ENCODE data around the gene FCRL5. TPM values are rescaled to one million over a fixed set of nuclear protein-coding genes. Genes with fewer than 3 reads are reported as not detected.

Gene FCRL5
- total RNA-seq, 1 donor from 2014 or later = not detected

GRCh38 chr1:157532569-157532968 is 19.7 kb downstream of the FCRL5 start:
- no peak overlapping the region for H3K4me3 ChIP-seq
- H3K4me3 Mint-ChIP-seq = no peak overlapping the region
- H3F3A ChIP-seq (ENCODE audit: low read depth) = no peaks in the 10 kb centered on the region
- DNase-seq (ENCODE audit: low spot score) = no peak
- H3K4me2 ChIP-seq = no peak overlapping the region
- no peak overlapping the region for H3K27ac ChIP-seq
- H3K79me2 ChIP-seq (ENCODE audit: low read depth) = no peaks in the 10 kb centered on the region
- H3K36me3 Mint-ChIP-seq = no peaks in the 10 kb centered on the region
- TF ChIP-seq EZH2phosphoT487 (IDR thresholded peaks at IDR 0.05) (no peak), EZH2 (IDR thresholded peaks at IDR 0.05) (no peak), CTCF (IDR thresholded peaks at IDR 0.05) (no peak)
- no peaks in the 10 kb centered on the region for H3K27me3 Mint-ChIP-seq (ENCODE audit: insufficient read depth, low read depth)
- no peak overlapping the region for H3K9ac ChIP-seq
- H3K4me1 ChIP-seq = no peaks in the 10 kb centered on the region
- no peak overlapping the region for H3K27ac Mint-ChIP-seq
- H2AFZ ChIP-seq (replicated peaks) = no peak overlapping the region
- H3K36me3 ChIP-seq = no peaks in the 10 kb centered on the region
- H3K4me1 Mint-ChIP-seq = no peaks in the 10 kb centered on the region
- H3K9me3 ChIP-seq (ENCODE audit: low read depth) = no peaks in the 10 kb centered on the region
- H3K27me3 ChIP-seq = no peaks in the 10 kb centered on the region
- H3K9me3 Mint-ChIP-seq = no peaks in the 10 kb centered on the region
- no peaks in the 10 kb centered on the region for H4K20me1 ChIP-seq (ENCODE audit: low read depth)

GRCh38 chr1:157523774-157524493 is 28.4 kb downstream of the FCRL5 start:
- Histone ChIP-seq H3K27me3 (no peaks in the 10 kb centered on the region), H3K4me2 (no peak overlapping the region), H3K4me3 (no peak overlapping the region), H3K36me3 (no peaks in the 10 kb centered on the region), H3K79me2 (ENCODE audit: low read depth) (no peaks in the 10 kb centered on the region), H2AFZ (replicated peaks) (no peak overlapping the region), H3F3A (ENCODE audit: low read depth) (no peaks in the 10 kb centered on the region), H3K27ac (no peak overlapping the region), H3K4me1 (no peaks in the 10 kb centered on the region), H3K9me3 (ENCODE audit: low read depth) (no peaks in the 10 kb centered on the region), H3K9ac (no peak overlapping the region), H4K20me1 (ENCODE audit: low read depth) (no peaks in the 10 kb centered on the region)
- TF ChIP-seq EZH2phosphoT487 (IDR thresholded peaks at IDR 0.05) (no peak), CTCF (IDR thresholded peaks at IDR 0.05) (no peak), EZH2 (IDR thresholded peaks at IDR 0.05) (no peak)
- H3K27me3 Mint-ChIP-seq (ENCODE audit: insufficient read depth, low read depth) = peaks cover 2% of the 10 kb centered on the region
- H3K36me3 Mint-ChIP-seq = no peaks in the 10 kb centered on the region
- no peaks in the 10 kb centered on the region for H3K4me1 Mint-ChIP-seq
- DNase-seq (ENCODE audit: low spot score) = no peak
- no peaks in the 10 kb centered on the region for H3K9me3 Mint-ChIP-seq
- no peak overlapping the region for H3K27ac Mint-ChIP-seq
- no peak overlapping the region for H3K4me3 Mint-ChIP-seq

- Histone ChIP-seq H3K27me3 (no peaks in the 10 kb centered on the region), H2AFZ (replicated peaks) (no peak overlapping the region)
Measured at GRCh38 chr1:157521056-157521455, 31.3 kb downstream of the FCRL5 start.

More at GRCh38 chr1:157521056-157521455, 31.3 kb downstream of the FCRL5 start:
- H3K36me3 Mint-ChIP-seq = no peaks in the 10 kb centered on the region
- H3K9me3 Mint-ChIP-seq = no peaks in the 10 kb centered on the region
- Histone ChIP-seq H3K4me2 (no peak overlapping the region), H4K20me1 (ENCODE audit: low read depth) (no peaks in the 10 kb centered on the region), H3K9me3 (ENCODE audit: low read depth) (no peaks in the 10 kb centered on the region), H3F3A (ENCODE audit: low read depth) (no peaks in the 10 kb centered on the region), H3K79me2 (ENCODE audit: low read depth) (no peaks in the 10 kb centered on the region), H3K4me3 (no peak overlapping the region), H3K36me3 (no peaks in the 10 kb centered on the region), H3K4me1 (no peaks in the 10 kb centered on the region), H3K9ac (no peak overlapping the region), H3K27ac (no peak overlapping the region)
- TF ChIP-seq CTCF (IDR thresholded peaks at IDR 0.05) = no peak
- TF ChIP-seq EZH2phosphoT487 (IDR thresholded peaks at IDR 0.05) = no peak
- no peak for TF ChIP-seq EZH2 (IDR thresholded peaks at IDR 0.05)
- H3K27ac Mint-ChIP-seq = no peak overlapping the region
- H3K4me1 Mint-ChIP-seq = no peaks in the 10 kb centered on the region
- no peak for DNase-seq (ENCODE audit: low spot score)
- H3K27me3 Mint-ChIP-seq (ENCODE audit: insufficient read depth, low read depth) = peaks cover 2% of the 10 kb centered on the region
- H3K4me3 Mint-ChIP-seq = no peak overlapping the region
